Superior temporal gyrus (tissue), 1 donor: ENCODE results near the gene MDK.

Experiments
- DNase-seq: peaks from one replicate; pipeline ENCODE4 v3.0.0-alpha.2; 2016; ENCODE audit errors: extremely low spot score

MDK gene

GRCh38 chr11:46382646-46383403 is 1.4 kb downstream of the MDK start:
- peak; percentile 73 for DNase-seq

- no peak for DNase-seq
Measured at GRCh38 chr11:46383404-46383758, 1.9 kb downstream of the MDK start.

GRCh38 chr11:46383974-46384701 is 2.7 kb downstream of the MDK start:
- DNase-seq, result no peak

- no peak for DNase-seq
Measured at GRCh38 chr11:46385169-46386004, 3.9 kb downstream of the MDK start.

GRCh38 chr11:46386005-46386578 is 4.6 kb downstream of the MDK start:
- no peak for DNase-seq

- no peak for DNase-seq
Measured at GRCh38 chr11:46386674-46387073, 5.2 kb downstream of the MDK start.

- no peak for DNase-seq
Measured at GRCh38 chr11:46387456-46387855, 6.0 kb downstream of the MDK start.

- no peak for DNase-seq
Measured at GRCh38 chr11:46387919-46388618, 6.6 kb downstream of the MDK start.

- DNase-seq, result no peak
Measured at GRCh38 chr11:46388619-46389449, 7.4 kb downstream of the MDK start.

- peak; percentile 66 for DNase-seq
Measured at GRCh38 chr11:46389450-46390330, 8.2 kb downstream of the MDK start.

- no peak for DNase-seq
Measured at GRCh38 chr11:46390331-46391171, 9.1 kb downstream of the MDK start.

GRCh38 chr11:46391186-46391577 is 9.7 kb downstream of the MDK start:
- DNase-seq, result no peak

GRCh38 chr11:46391578-46392420 is 10.3 kb downstream of the MDK start, which contains the start of gene CHRM4:
Gene CHRM4 (minus strand): TSS chr11:46391776. CDS start chr11:46386557, 5,219 bp downstream.
- no peak for DNase-seq

GRCh38 chr11:46392421-46393230 is 11.2 kb downstream of the MDK start:
- DNase-seq, result peak; percentile 65

- no peak for DNase-seq
Measured at GRCh38 chr11:46393231-46393616, 11.8 kb downstream of the MDK start.

GRCh38 chr11:46393759-46394158 is 12.3 kb downstream of the MDK start:
- no peak for DNase-seq

GRCh38 chr11:46397526-46397925 is 16.1 kb downstream of the MDK start:
- no peak for DNase-seq
